ENCODE measurements around the gene IL4R. TPM values are rescaled to one million over a fixed set of nuclear protein-coding genes. Genes with fewer than 3 reads are reported as not detected.
"Not testable (repeated sequence)": the region's sequence is repeated elsewhere in the genome, so short reads cannot be mapped to it uniquely, and the experiment has no call there.

IL4R gene
- total RNA-seq, 1 donor from 2014 or later = 45.7 TPM

GRCh38 chr16:27326738-27327585 is 13.2 kb downstream of the IL4R start:
- H3K36me3 Mint-ChIP-seq (ENCODE audit: low read depth, unreplicated experiment) = peaks cover 3% of the 10 kb centered on the region
- peaks cover 27% of the 10 kb centered on the region for H3K4me1 Mint-ChIP-seq (ENCODE audit: unreplicated experiment)
- DNase-seq (ENCODE audit: low spot score) = peak; percentile 50
- H3K27ac Mint-ChIP-seq (ENCODE audit: unreplicated experiment) = peak overlapping the region; percentile 86
- no peaks in the 10 kb centered on the region for H3K9me3 Mint-ChIP-seq (ENCODE audit: unreplicated experiment)
- H3K4me3 Mint-ChIP-seq (ENCODE audit: unreplicated experiment) = no peak overlapping the region
- H3K27me3 Mint-ChIP-seq (ENCODE audit: unreplicated experiment) = no peaks in the 10 kb centered on the region
- TF ChIP-seq, protein P1, sequence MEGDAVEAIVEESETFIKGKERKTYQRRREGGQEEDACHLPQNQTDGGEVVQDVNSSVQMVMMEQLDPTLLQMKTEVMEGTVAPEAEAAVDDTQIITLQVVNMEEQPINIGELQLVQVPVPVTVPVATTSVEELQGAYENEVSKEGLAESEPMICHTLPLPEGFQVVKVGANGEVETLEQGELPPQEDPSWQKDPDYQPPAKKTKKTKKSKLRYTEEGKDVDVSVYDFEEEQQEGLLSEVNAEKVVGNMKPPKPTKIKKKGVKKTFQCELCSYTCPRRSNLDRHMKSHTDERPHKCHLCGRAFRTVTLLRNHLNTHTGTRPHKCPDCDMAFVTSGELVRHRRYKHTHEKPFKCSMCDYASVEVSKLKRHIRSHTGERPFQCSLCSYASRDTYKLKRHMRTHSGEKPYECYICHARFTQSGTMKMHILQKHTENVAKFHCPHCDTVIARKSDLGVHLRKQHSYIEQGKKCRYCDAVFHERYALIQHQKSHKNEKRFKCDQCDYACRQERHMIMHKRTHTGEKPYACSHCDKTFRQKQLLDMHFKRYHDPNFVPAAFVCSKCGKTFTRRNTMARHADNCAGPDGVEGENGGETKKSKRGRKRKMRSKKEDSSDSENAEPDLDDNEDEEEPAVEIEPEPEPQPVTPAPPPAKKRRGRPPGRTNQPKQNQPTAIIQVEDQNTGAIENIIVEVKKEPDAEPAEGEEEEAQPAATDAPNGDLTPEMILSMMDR (IDR thresholded peaks at IDR 0.05; ENCODE audit: unreplicated experiment) = no peak

DNA sequence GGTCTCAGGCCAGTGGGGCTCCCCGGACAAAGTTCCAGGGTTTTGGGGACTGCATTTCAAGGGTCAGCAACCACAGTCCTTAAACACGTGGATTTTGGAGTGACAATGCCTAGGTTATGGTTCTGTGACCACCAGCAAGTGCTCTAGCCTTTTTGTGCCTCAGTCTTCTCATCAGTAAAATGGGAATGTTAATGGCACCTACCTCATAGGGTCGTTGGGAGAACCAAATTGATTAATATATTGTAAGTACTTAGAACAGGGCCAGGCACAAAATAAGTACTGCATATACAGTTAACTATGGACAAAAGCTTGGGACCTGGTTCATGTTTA is 13.8 kb downstream of the IL4R start:
- peaks cover 32% of the 10 kb centered on the region for H3K4me1 Mint-ChIP-seq (ENCODE audit: unreplicated experiment)
- no peak overlapping the region for H3K4me3 Mint-ChIP-seq (ENCODE audit: unreplicated experiment)
- peak overlapping the region; percentile 86 for H3K27ac Mint-ChIP-seq (ENCODE audit: unreplicated experiment)

GRCh38 chr16:27328937-27329336 is 15.2 kb downstream of the IL4R start:
- Mint-ChIP-seq H3K4me3 (ENCODE audit: unreplicated experiment) (no peak overlapping the region), H3K36me3 (ENCODE audit: low read depth, unreplicated experiment) (peaks cover 3% of the 10 kb centered on the region), H3K27ac (ENCODE audit: unreplicated experiment) (no peak overlapping the region), H3K4me1 (ENCODE audit: unreplicated experiment) (peaks cover 39% of the 10 kb centered on the region), H3K27me3 (ENCODE audit: unreplicated experiment) (no peaks in the 10 kb centered on the region), H3K9me3 (ENCODE audit: unreplicated experiment) (no peaks in the 10 kb centered on the region)
- TF ChIP-seq, protein P1 (IDR thresholded peaks at IDR 0.05; ENCODE audit: unreplicated experiment) = no peak
- no peak for DNase-seq (ENCODE audit: low spot score)

More for the DNA sequence above, 13.8 kb downstream of the IL4R start:
- TF ChIP-seq, protein P1 (IDR thresholded peaks at IDR 0.05; ENCODE audit: unreplicated experiment) = no peak
- H3K27me3 Mint-ChIP-seq (ENCODE audit: unreplicated experiment) = no peaks in the 10 kb centered on the region
- peaks cover 3% of the 10 kb centered on the region for H3K36me3 Mint-ChIP-seq (ENCODE audit: low read depth, unreplicated experiment)
- H3K9me3 Mint-ChIP-seq (ENCODE audit: unreplicated experiment) = no peaks in the 10 kb centered on the region
- DNase-seq (ENCODE audit: low spot score) = no peak

DNA sequence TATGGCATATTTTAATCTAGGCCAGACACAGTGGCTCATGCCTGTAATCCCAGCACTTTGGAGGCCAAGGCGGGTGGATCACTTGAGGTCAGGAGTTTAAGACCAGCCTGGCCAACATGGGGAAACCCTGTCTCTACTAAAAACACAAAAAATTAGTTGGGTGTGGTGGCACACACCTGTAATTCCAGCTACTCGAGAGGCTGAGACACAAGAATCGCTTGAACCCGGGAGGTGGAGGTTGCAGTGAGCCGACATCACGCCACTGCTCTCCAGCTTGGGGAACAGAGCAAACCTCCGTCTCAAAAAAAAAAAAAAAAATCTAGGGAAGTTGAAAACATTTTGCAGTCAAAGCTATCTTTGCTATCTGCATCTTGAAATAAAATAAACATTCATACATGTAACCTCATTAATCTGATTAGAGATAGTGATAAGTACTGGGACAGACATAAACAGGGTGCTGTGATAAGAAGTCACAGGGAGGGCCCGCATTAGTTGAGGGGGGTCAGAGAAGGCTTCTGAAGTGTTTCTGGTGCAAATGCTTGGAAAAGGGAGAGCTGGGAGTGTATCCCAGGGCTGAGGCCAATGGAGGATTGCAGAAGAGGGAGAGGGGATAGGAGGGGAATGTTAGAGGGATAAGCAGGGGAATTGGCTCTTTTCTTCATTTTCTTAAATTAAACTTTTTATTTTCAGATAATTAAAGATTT is 15.8 kb downstream of the IL4R start:
- peaks cover 40% of the 10 kb centered on the region for H3K4me1 Mint-ChIP-seq (ENCODE audit: unreplicated experiment)
- H3K36me3 Mint-ChIP-seq (ENCODE audit: low read depth, unreplicated experiment); DNase-seq (ENCODE audit: low spot score); H3K9me3 Mint-ChIP-seq (ENCODE audit: unreplicated experiment); H3K27ac Mint-ChIP-seq (ENCODE audit: unreplicated experiment); H3K4me3 Mint-ChIP-seq (ENCODE audit: unreplicated experiment); H3K27me3 Mint-ChIP-seq (ENCODE audit: unreplicated experiment): not testable (repeated sequence)

DNA sequence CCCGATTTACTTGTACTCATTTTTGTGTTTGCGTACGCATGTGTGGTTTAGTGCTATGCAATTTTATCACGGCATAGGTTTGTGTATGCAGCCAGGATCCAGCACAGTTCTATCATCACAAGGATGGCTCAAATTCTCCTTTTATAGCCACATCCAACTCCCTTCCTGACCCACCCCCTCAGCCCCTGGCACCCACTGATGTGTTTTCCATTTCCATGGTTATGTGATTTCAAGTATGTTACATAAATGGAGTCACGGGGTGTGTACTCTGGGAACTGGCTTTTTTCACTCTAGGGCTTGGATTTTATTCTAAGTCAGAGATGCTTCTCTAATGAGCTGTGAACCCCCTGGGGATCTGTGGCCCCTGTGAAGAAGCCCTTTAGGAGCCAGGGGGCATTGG is 16.8 kb downstream of the IL4R start:
- no peak for DNase-seq (ENCODE audit: low spot score)
- Mint-ChIP-seq H3K36me3 (ENCODE audit: low read depth, unreplicated experiment) (peaks cover 7% of the 10 kb centered on the region), H3K4me1 (ENCODE audit: unreplicated experiment) (peaks cover 40% of the 10 kb centered on the region), H3K4me3 (ENCODE audit: unreplicated experiment) (no peak overlapping the region), H3K27ac (ENCODE audit: unreplicated experiment) (no peak overlapping the region), H3K27me3 (ENCODE audit: unreplicated experiment) (no peaks in the 10 kb centered on the region), H3K9me3 (ENCODE audit: unreplicated experiment) (no peaks in the 10 kb centered on the region)
- TF ChIP-seq, protein P1 (IDR thresholded peaks at IDR 0.05; ENCODE audit: unreplicated experiment) = no peak
